SH-SY5Y (cell line): ENCODE results near the gene FAM72A.
"Not testable (repeated sequence)": the region's sequence is repeated elsewhere in the genome, so short reads cannot be mapped to it uniquely, and the experiment has no call there.

Experiments
- GATA2 ChIP-seq: IDR thresholded peaks from 2 replicates; pipeline ENCODE4 v1.6.1; 2011; ENCODE audit warnings: mild to moderate bottlenecking, low read depth, low read length
- GATA3 ChIP-seq: IDR thresholded peaks from 2 replicates; pipeline ENCODE4 v1.6.1; 2011; ENCODE audit warnings: low read depth, mild to moderate bottlenecking, low read length, moderate library complexity

FAM72A gene

DNA sequence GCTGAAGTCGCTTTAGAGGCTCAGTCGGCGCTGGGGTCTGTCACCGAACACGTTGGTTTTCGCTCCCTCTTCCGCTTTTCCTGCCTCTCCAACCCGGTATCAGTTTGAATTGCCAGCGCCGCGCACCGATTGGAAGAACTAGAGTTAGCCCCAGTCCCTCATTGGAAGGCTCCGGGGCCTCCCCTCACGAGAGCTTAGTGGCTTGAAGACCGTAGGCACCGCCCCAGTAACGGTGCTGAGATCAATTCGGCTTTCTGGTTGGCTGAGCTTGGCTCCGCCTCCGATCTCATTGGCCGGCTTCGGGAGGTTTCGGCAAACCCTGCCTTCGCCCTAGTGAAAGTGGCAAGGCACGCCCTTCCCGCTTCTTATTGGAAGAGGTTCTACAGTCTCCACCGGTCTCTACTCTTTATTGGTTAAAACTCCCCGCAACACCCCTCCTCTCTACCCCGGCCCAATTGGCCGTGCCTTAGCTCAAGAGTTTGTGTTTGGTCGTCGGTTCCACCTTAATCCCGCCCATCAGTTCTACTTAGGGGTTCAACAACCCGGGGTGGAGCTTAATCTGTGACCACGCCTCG lies at the start of gene FAM72A:
FAM72A (minus strand) TSS at position 51 of the 575 bp plus-strand sequence. CDS start 814 bp downstream, outside the sequence.
- not testable (repeated sequence) for TF ChIP-seq GATA2, GATA3

GRCh38 chr1:206203364-206204158 lies 922 bp upstream of the FAM72A start, which contains the start of gene SRGAP2:
SRGAP2 (plus strand) TSS chr1:206203541; CDS start chr1:206205971, 2,430 bp downstream.
- TF ChIP-seq GATA3, GATA2: not testable (repeated sequence)

DNA sequence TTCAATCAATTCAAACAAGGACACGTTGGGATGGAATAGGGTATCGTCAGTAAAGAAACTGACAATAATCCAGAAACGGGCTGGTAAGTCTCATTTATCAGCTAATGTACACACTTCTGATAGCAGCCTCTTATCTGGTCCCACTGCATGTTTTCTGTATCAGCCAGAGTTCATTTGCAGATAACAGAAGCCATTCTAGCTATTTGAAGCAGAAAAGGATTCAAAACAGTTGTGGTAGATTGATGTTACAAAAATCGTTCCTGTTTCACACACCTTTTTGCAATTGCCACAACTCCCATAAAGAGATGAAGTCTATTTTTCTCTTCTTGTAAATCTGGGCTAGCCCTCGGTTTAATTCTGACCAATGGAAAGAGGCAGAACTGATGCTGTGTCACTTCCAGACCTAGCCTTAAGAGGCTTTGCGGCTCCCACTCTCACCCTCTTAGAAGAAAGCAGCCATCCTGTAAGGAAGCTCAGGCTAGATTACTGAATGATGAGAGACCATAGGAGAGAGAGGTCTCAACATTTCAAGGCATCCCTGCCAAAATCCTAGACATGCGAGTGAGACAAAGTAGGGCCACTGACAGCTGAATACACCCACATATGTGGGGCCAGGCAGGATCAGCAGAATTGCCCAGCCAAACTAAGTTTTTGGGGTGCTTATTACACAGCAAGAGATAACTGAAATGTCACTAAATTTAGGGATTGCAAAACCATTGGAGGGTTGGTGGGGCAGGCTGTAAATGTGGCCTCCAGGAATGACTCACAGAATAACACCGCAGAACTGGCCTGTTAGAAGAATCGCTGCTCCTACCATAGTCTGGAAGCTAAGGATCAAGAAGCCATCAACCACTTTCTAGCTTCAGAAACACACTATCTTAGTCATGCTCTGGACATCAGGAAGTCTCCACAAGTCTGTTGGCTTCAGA lies 24.3 kb downstream of the FAM72A start:
- peak; percentile 37; the same call in 1 of the 2 replicates for TF ChIP-seq GATA2

DNA sequence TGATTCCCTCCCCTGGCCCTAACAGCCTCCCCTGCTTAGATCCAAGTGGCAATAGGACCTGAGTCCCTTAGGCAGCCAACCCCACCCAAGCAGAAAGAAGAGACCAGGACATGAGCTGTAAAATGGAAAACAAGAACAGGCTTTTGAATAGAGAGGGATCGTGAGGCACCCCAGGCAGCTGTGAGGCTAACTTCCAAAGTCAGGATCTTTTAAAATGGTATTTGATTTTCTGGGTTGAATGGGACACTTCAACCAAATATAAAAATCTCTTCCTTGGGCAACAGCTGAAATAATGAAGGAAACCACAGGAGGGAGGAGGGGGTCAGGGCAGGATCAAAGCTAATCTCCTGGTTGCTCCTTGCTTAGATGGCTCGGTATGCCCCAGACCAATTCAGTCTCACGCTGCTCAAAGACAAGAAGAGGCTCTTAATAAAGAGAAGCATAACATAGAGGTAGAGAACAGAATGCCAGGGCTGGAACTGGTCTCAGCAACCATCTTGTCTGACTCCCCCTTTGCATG lies 56.8 kb downstream of the FAM72A start:
- TF ChIP-seq GATA3 = no peak
- no peak for TF ChIP-seq GATA2

GRCh38 chr1:206144605-206145004 lies 58.0 kb downstream of the FAM72A start:
- TF ChIP-seq GATA3 (no peak), GATA2 (no peak)

DNA sequence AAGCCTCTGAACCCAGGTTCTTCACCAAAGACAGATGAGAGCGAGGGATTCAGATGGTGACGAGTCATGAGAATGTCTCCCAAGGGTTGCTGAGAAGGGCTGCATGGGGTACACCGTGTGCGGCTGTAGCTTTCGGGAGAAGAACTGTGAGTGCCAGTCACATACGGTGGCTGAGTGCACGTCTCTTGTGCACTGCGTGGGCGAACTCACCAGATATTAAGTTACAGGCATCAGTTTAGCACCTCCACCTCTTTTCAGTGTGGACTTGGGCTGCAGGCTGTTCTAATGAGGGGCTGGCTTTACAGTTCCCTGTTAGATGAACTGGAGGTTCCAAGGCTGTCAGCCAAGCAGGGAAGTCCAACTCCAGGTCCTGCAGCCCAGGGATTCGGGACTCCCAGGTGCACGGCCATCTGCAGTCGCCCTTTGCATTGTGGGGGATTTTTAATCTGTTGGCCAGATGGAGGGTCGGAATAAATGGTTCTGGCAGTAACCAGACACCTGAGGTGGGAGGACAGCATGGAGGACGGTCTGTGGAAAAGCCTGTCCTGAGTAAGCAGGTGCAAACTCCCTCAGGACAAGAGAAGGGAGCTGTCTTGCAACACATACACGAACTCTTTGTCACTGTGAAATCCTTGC lies 59.0 kb downstream of the FAM72A start:
- TF ChIP-seq GATA2 (no peak), GATA3 (no peak)

- TF ChIP-seq GATA3 = no peak
- no peak for TF ChIP-seq GATA2
Observed at GRCh38 chr1:206142770-206143169, 59.9 kb downstream of the FAM72A start.

- TF ChIP-seq GATA3 = no peak
- TF ChIP-seq GATA2 = no peak
Observed at GRCh38 chr1:206142011-206142410, 60.6 kb downstream of the FAM72A start.

DNA sequence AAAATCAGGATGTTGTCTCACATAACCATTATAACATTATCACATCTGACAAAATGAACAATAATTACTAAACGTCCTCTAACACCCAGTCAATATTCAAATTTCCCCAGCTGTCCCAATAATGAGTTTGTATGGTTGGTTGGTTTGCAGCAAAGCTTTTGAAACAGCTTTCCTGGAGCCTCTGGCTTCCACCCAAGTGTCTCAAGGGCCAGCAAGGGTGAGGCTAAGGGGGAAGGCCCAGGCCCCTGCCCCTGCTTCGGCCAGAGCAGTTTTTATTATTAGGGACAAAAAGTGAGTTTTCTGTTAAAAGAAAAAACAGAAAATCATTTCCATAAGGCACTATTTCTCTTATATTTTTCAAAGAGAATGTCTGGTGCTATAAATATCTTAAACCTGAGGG lies 66.4 kb downstream of the FAM72A start:
- TF ChIP-seq GATA2 (no peak), GATA3 (no peak)
